Gastroesophageal sphincter (tissue), 4 donors: ENCODE measurements around the gene RFX8. TPM values are rescaled to one million over a fixed set of nuclear protein-coding genes. Genes with fewer than 3 reads are reported as not detected.

Source experiments
- ATAC-seq: fragments of 150-250 bp; one replicate; pipeline ENCODE4 v1.9.1; 2016; ENCODE audit warnings: mild to moderate bottlenecking, moderate library complexity
- H3K27ac ChIP-seq, 4 donors: fragments of 200-600 bp; sonication (generic) in 3 of 4; 1 replicate in 3 of 4; 2 replicates in 1 of 4; pipeline ENCODE4 v1.5.1; 2016 to 2019
- H3K27me3 ChIP-seq: fragments of 200-600 bp; sonication (generic); one replicate; pipeline ENCODE4 v1.5.1; 2019
- H3K36me3 ChIP-seq, 2 donors: fragments of 200-600 bp; sonication (generic); one replicate each; pipeline ENCODE4 v1.5.1; 2019; ENCODE audit warnings: control low read depth in 1 of 2
- H3K4me1 ChIP-seq, 3 donors: fragments of 200-600 bp; sonication (generic); 1 replicate in 2 of 3; 2 replicates in 1 of 3; pipeline ENCODE4 v1.5.1; 2016 to 2019; ENCODE audit warnings: control low read depth in 2 of 3
- H3K4me3 ChIP-seq, 2 donors: fragments of 200-600 bp; sonication (generic); one replicate each; pipeline ENCODE4 v1.5.1; 2019; ENCODE audit warnings: mild to moderate bottlenecking in 1 of 2, moderate library complexity in 1 of 2
- H3K9me3 ChIP-seq, 3 donors: fragments of 200-600 bp; sonication (generic); one replicate each; pipeline ENCODE4 v1.5.1; 2017 to 2019; ENCODE audit warnings: control low read depth in 2 of 3
- CTCF ChIP-seq, 4 experiments: fragments of 200-600 bp in 2 of 4; fragments of 450-650 bp in 2 of 4; sonication (generic) in 1 of 4; IDR thresholded peaks; one replicate each; pipeline ENCODE4 v1.5.1; 2017 to 2019; ENCODE audit warnings: antibody characterized with exemption in 4 of 4, mild to moderate bottlenecking in 2 of 4, moderate library complexity in 2 of 4
- EP300 ChIP-seq: sonication (generic); formaldehyde crosslinking; IDR thresholded peaks from one replicate; pipeline ENCODE4 v1.6.1; 2017; ENCODE audit warnings: antibody characterized with exemption, mild to moderate bottlenecking
- POLR2A ChIP-seq, 2 donors: fragments of 450-650 bp; IDR thresholded peaks; one replicate each; pipeline ENCODE4 v1.6.1; 2017; ENCODE audit warnings: antibody characterized with exemption in 2 of 2, mild to moderate bottlenecking in 2 of 2, moderate library complexity in 1 of 2
- POLR2AphosphoS5 ChIP-seq: sonication (generic); formaldehyde crosslinking; IDR thresholded peaks from one replicate; pipeline ENCODE4 v1.6.1; 2017; ENCODE audit warnings: antibody characterized with exemption
- WGBS, 2 donors: methylation state at CpG; one replicate each; pipeline ENCODE4 v1.1.5; 2018; ENCODE audit warnings: low coverage in 1 of 2; 5-methylcytosine and 5-hydroxymethylcytosine counted together
- total RNA-seq, 4 donors: library from RNA; depleted of rRNA; stranded (reverse); fragments of >200 nt; gene quantifications; one replicate each; pipeline ENCODE4 v1.1.0, GENCODE V29; 2016

The RFX8 gene
- total RNA-seq, 4 donors from 2014 or later, result 0.54 TPM; not detected in 3

GRCh38 chr2:101478181-101479001 lies 3.5 kb upstream of the RFX8 start:
- Histone ChIP-seq H3K36me3 (no peaks in the 10 kb centered on the region), H3K27ac (no peak overlapping the region), H3K27me3 (no peaks in the 10 kb centered on the region), H3K9me3 (no peaks in the 10 kb centered on the region), H3K4me1 (peaks cover 0 to 13% (median 6%) of the 10 kb centered on the region in 3 donors), H3K4me3 (no peak overlapping the region)
- WGBS, 2 donors, result 45 to 50% methylated on average over 2 of the region's 2 CpGs
- ATAC-seq, result no peak
- TF ChIP-seq CTCF (IDR thresholded peaks at IDR 0.05) (no peak), POLR2A (IDR thresholded peaks at IDR 0.05) (no peak), POLR2AphosphoS5 (no peak), EP300 (no peak)

- 100% methylated on average over 2 of the region's 2 CpGs for WGBS, 2 donors
- no peaks in the 10 kb centered on the region for H3K27me3 ChIP-seq
- no peak overlapping the region for H3K4me3 ChIP-seq
- ATAC-seq, result no peak
- no peaks in the 10 kb centered on the region for H3K36me3 ChIP-seq
- TF ChIP-seq POLR2AphosphoS5 (no peak), CTCF (IDR thresholded peaks at IDR 0.05) (no peak), EP300 (no peak), POLR2A (IDR thresholded peaks at IDR 0.05) (no peak)
- H3K27ac ChIP-seq, result no peak overlapping the region
- no peaks in the 10 kb centered on the region for H3K9me3 ChIP-seq
- H3K4me1 ChIP-seq, result peaks cover 0 to 21% (median 6%) of the 10 kb centered on the region in 3 donors
Observed at GRCh38 chr2:101477556-101477955, 2.6 kb upstream of the RFX8 start.

- no peak overlapping the region for H3K27ac ChIP-seq
- H3K27me3 ChIP-seq, result no peaks in the 10 kb centered on the region
- TF ChIP-seq EP300, result no peak
- TF ChIP-seq CTCF (IDR thresholded peaks at IDR 0.05), result no peak
- no peak for TF ChIP-seq POLR2A (IDR thresholded peaks at IDR 0.05)
- H3K9me3 ChIP-seq, result no peaks in the 10 kb centered on the region
- no peaks in the 10 kb centered on the region for H3K36me3 ChIP-seq
- H3K4me1 ChIP-seq, result peaks cover 0 to 21% (median 6%) of the 10 kb centered on the region in 3 donors
- ATAC-seq, result no peak
- WGBS, 2 donors, result 87 to 93% methylated on average over 3 to 6 of the region's 8 CpGs
- no peak overlapping the region for H3K4me3 ChIP-seq
Observed at GRCh38 chr2:101476605-101477208, 1.8 kb upstream of the RFX8 start.

GRCh38 chr2:101473911-101474701 lies 806 bp downstream of the RFX8 start:
- Histone ChIP-seq H3K4me3 (peak overlapping the region; percentile 35 to 72), H3K9me3 (no peaks in the 10 kb centered on the region), H3K4me1 (peaks cover 0 to 21% (median 6%) of the 10 kb centered on the region in 3 donors), H3K36me3 (no peaks in the 10 kb centered on the region), H3K27me3 (no peaks in the 10 kb centered on the region), H3K27ac (peak overlapping the region in 3 of 4 donors; percentile 66 to 79 (median 77))
- TF ChIP-seq CTCF (IDR thresholded peaks at IDR 0.05), result peak in 2 of 4 experiments; percentile 16 to 19
- no peak for TF ChIP-seq POLR2AphosphoS5
- TF ChIP-seq POLR2A (IDR thresholded peaks at IDR 0.05), result peak in 1 of 2 donors; percentile 7
- no peak for TF ChIP-seq EP300
- WGBS, 2 donors, result 1 to 3% methylated on average over 7 to 14 of the region's 92 CpGs
- peak; percentile 82 for ATAC-seq
